Daoy (cell line): ENCODE data around the gene GOLGA6L10. TPM values are rescaled to one million over a fixed set of nuclear protein-coding genes. Genes with fewer than 3 reads are reported as not detected.
"Not testable (repeated sequence)": the region's sequence is repeated elsewhere in the genome, so short reads cannot be mapped to it uniquely, and the experiment has no call there.

Experiments used
- DNase-seq: peaks from one replicate; pipeline ENCODE4 v3.0.0-alpha.2; 2015; ENCODE audit warnings: low read depth
- total RNA-seq: library from RNA; depleted of rRNA; stranded (reverse); fragments of >200 nt; shearing (Covaris generic); gene quantifications from 2 replicates; pipeline ENCODE4 v1.2.3, GENCODE V29; 2014; rRNA removed

Gene GOLGA6L10
- total RNA-seq = 0.24 and 0.74 TPM in 2 replicates

GRCh38 chr15:82349375-82349774, at the start of gene GOLGA6L10:
Gene GOLGA6L10 (minus strand): TSS chr15:82349475. CDS start chr15:82349375, 100 bp downstream.
- not testable (repeated sequence) for DNase-seq

GRCh38 chr15:82398785-82399184, 49.5 kb upstream of the GOLGA6L10 start:
- DNase-seq = no peak

GRCh38 chr15:82397817-82398216, 48.5 kb upstream of the GOLGA6L10 start:
- no peak for DNase-seq

GRCh38 chr15:82395788-82396187, 46.5 kb upstream of the GOLGA6L10 start:
- DNase-seq = not testable (repeated sequence)

- DNase-seq = peak; percentile 13
Measured at GRCh38 chr15:82393671-82394070, 44.4 kb upstream of the GOLGA6L10 start.

- not testable (repeated sequence) for DNase-seq
Measured at GRCh38 chr15:82392077-82392476, 42.8 kb upstream of the GOLGA6L10 start.

- DNase-seq = not testable (repeated sequence)
Measured at GRCh38 chr15:82390152-82390551, 40.9 kb upstream of the GOLGA6L10 start.

- not testable (repeated sequence) for DNase-seq
Measured at GRCh38 chr15:82387209-82387608, 37.9 kb upstream of the GOLGA6L10 start.

- DNase-seq = not testable (repeated sequence)
Measured at GRCh38 chr15:82381330-82381955, 32.2 kb upstream of the GOLGA6L10 start.

- not testable (repeated sequence) for DNase-seq
Measured at GRCh38 chr15:82379552-82379951, 30.3 kb upstream of the GOLGA6L10 start.

- not testable (repeated sequence) for DNase-seq
Measured at GRCh38 chr15:82373661-82374060, 24.4 kb upstream of the GOLGA6L10 start.

GRCh38 chr15:82371656-82372055, 22.4 kb upstream of the GOLGA6L10 start:
- DNase-seq = no peak

GRCh38 chr15:82367790-82368189, 18.5 kb upstream of the GOLGA6L10 start:
- not testable (repeated sequence) for DNase-seq

GRCh38 chr15:82365692-82366323, 16.5 kb upstream of the GOLGA6L10 start:
- not testable (repeated sequence) for DNase-seq

- DNase-seq = not testable (repeated sequence)
Measured at GRCh38 chr15:82364548-82364947, 15.3 kb upstream of the GOLGA6L10 start.

- DNase-seq = not testable (repeated sequence)
Measured at GRCh38 chr15:82362790-82363189, 13.5 kb upstream of the GOLGA6L10 start.

GRCh38 chr15:82360618-82361017, 11.3 kb upstream of the GOLGA6L10 start:
- DNase-seq = not testable (repeated sequence)

GRCh38 chr15:82355055-82355454, 5.8 kb upstream of the GOLGA6L10 start:
- DNase-seq = not testable (repeated sequence)

- DNase-seq = not testable (repeated sequence)
Measured at GRCh38 chr15:82354546-82354945, 5.3 kb upstream of the GOLGA6L10 start.

- not testable (repeated sequence) for DNase-seq
Measured at GRCh38 chr15:82347645-82348044, 1.6 kb downstream of the GOLGA6L10 start.

- not testable (repeated sequence) for DNase-seq
Measured at GRCh38 chr15:82345176-82345575, 4.1 kb downstream of the GOLGA6L10 start.

- not testable (repeated sequence) for DNase-seq
Measured at GRCh38 chr15:82344421-82344820, 4.9 kb downstream of the GOLGA6L10 start.

- DNase-seq = not testable (repeated sequence)
Measured at GRCh38 chr15:82343851-82344250, 5.4 kb downstream of the GOLGA6L10 start.
